IMR-90 (cell line): ENCODE measurements around the gene PEF1. TPM values are rescaled to one million over a fixed set of nuclear protein-coding genes. Genes with fewer than 3 reads are reported as not detected.

Experiments
- ATAC-seq: fragments of 200-7000 bp; cut with Tn5 transposase; 2 replicates; pipeline ENCODE4 v1.9.1; 2020; ENCODE audit warnings: low read depth, mild to moderate bottlenecking, moderate library complexity
- BruUV-seq: library from RNA; stranded (reverse); fragments of 400-500 nt; replicated peaks from 2 replicates; lab custom pipeline; 2021; lab: Mats Ljungman, UMichigan
- CTCF ChIA-PET: fragments of 300-600 bp; formaldehyde crosslinking; extraction: SDS; loops from one replicate; lab custom pipeline; 2021; ENCODE audit warnings: antibody characterized with exemption; lab: Yijun Ruan, JAX
- POLR2A ChIA-PET: fragments of 300-600 bp; sonication (Branson Sonifier 250); formaldehyde crosslinking; loops from one replicate; lab custom pipeline; 2022; ENCODE audit warnings: antibody characterized with exemption; ENCODE audit not compliant: unreplicated experiment; lab: Charles Lee
- DNase-seq: peaks from one replicate; pipeline ENCODE4 v3.0.0; 2013
- H2AFZ ChIP-seq: replicated peaks from 2 replicates; pipeline ENCODE3; 2013; ENCODE audit warnings: low read length, mild to moderate bottlenecking; ENCODE audit not compliant: poor library complexity
- H2AK5ac ChIP-seq: 2 replicates; pipeline ENCODE4 v1.6.1; 2013; ENCODE audit warnings: low read depth, low read length, inconsistent platforms
- H2AK9ac ChIP-seq: replicated peaks from 2 replicates; pipeline ENCODE3; 2013; ENCODE audit warnings: mild to moderate bottlenecking, low read depth, low read length, moderate library complexity; ENCODE audit not compliant: poor library complexity
- H2BK120ac ChIP-seq: 2 replicates; pipeline ENCODE4 v1.6.1; 2013; ENCODE audit warnings: low read depth, low read length, inconsistent platforms
- H2BK15ac ChIP-seq: 3 replicates; pipeline ENCODE4 v1.6.1; 2013; ENCODE audit warnings: low read depth, low read length, inconsistent platforms
- H2BK20ac ChIP-seq: 2 replicates; pipeline ENCODE4 v1.6.1; 2013; ENCODE audit warnings: low read depth, mild to moderate bottlenecking, inconsistent platforms, low read length, moderate library complexity
- H2BK5ac ChIP-seq: 2 replicates; pipeline ENCODE4 v1.6.1; 2013; ENCODE audit warnings: mild to moderate bottlenecking, low read depth, low read length, inconsistent platforms; ENCODE audit not compliant: poor library complexity, severe bottlenecking
- H3K14ac ChIP-seq: replicated peaks from 2 replicates; pipeline ENCODE4 v1.6.1; 2013; ENCODE audit warnings: low read depth, low read length, inconsistent platforms
- H3K18ac ChIP-seq: 2 replicates; pipeline ENCODE4 v1.6.1; 2013; ENCODE audit warnings: low read depth, low read length, control low read depth
- H3K23ac ChIP-seq: 2 replicates; pipeline ENCODE4 v1.6.1; 2013; ENCODE audit warnings: low read depth, low read length, inconsistent platforms
- H3K27ac ChIP-seq: 2 replicates; pipeline ENCODE4 v1.5.1; 2013; ENCODE audit warnings: mild to moderate bottlenecking, control low read depth, low read length; ENCODE audit not compliant: insufficient read depth
- H3K27me3 ChIP-seq: 2 replicates; pipeline ENCODE4 v1.6.1; 2013; ENCODE audit warnings: low read length; ENCODE audit not compliant: control insufficient read depth, insufficient read depth
- H3K36me3 ChIP-seq: 2 replicates; pipeline ENCODE4 v1.6.1; 2013; ENCODE audit warnings: low read length, mixed read lengths; ENCODE audit not compliant: control insufficient read depth, insufficient read depth
- H3K4ac ChIP-seq: 2 replicates; pipeline ENCODE4 v1.6.1; 2013; ENCODE audit warnings: low read depth, low read length, inconsistent platforms
- H3K4me1 ChIP-seq: 2 replicates; pipeline ENCODE4 v1.6.1; 2013; ENCODE audit warnings: low read length, mixed read lengths; ENCODE audit not compliant: control insufficient read depth, insufficient read depth
- H3K4me2 ChIP-seq: 2 replicates; pipeline ENCODE4 v1.6.1; 2013; ENCODE audit warnings: low read depth, mild to moderate bottlenecking, control low read depth, low read length, moderate library complexity
- H3K4me3 ChIP-seq: 2 replicates; pipeline ENCODE4 v1.5.1; 2013; ENCODE audit warnings: low read depth, mild to moderate bottlenecking, control low read depth, low read length, moderate library complexity; ENCODE audit not compliant: insufficient read depth
- H3K56ac ChIP-seq: 2 replicates; pipeline ENCODE4 v1.6.1; 2013; ENCODE audit warnings: low read length, inconsistent platforms; ENCODE audit not compliant: insufficient read depth; ENCODE audit errors: extremely low read depth
- H3K79me1 ChIP-seq, 2 experiments: 2 replicates each; pipeline ENCODE4 v1.6.1; 2013; ENCODE audit warnings: low read length in 2 of 2, inconsistent platforms in 1 of 2, low read depth in 1 of 2
- H3K9ac ChIP-seq: 2 replicates; pipeline ENCODE4 v1.6.1; 2013; ENCODE audit warnings: low read depth, low read length, control low read depth
- H3K9me1 ChIP-seq: 2 replicates; pipeline ENCODE4 v1.6.1; 2013; ENCODE audit warnings: low read length, inconsistent platforms; ENCODE audit not compliant: insufficient read depth
- H3K9me3 ChIP-seq: 2 replicates; pipeline ENCODE4 v1.6.1; 2013; ENCODE audit warnings: low read length; ENCODE audit not compliant: control insufficient read depth, insufficient read depth
- H4K20me1 ChIP-seq: 2 replicates; pipeline ENCODE4 v1.6.1; 2013; ENCODE audit warnings: low read length, inconsistent platforms; ENCODE audit not compliant: insufficient read depth
- H4K5ac ChIP-seq: 2 replicates; pipeline ENCODE4 v1.6.1; 2013; ENCODE audit warnings: mild to moderate bottlenecking, low read depth, low read length, control low read depth
- H4K8ac ChIP-seq, 2 experiments: 2 replicates each; pipeline ENCODE4 v1.6.1; 2013; ENCODE audit warnings: low read depth in 2 of 2, low read length in 2 of 2, control low read depth in 1 of 2, inconsistent platforms in 1 of 2
- H4K91ac ChIP-seq: 2 replicates; pipeline ENCODE4 v1.6.1; 2013; ENCODE audit warnings: low read depth, low read length, inconsistent platforms; ENCODE audit not compliant: insufficient read depth
- BHLHE40 ChIP-seq: fragments of 150-350 bp; IDR thresholded peaks from 2 replicates; pipeline ENCODE4 v1.6.1; 2016; ENCODE audit warnings: mild to moderate bottlenecking, low read depth, low read length
- CHD1 ChIP-seq: IDR thresholded peaks from 2 replicates; pipeline ENCODE4 v1.6.1; 2012; ENCODE audit warnings: low read depth, low read length, improper control_type of control experiment
- FOS ChIP-seq: fragments of 150-350 bp; IDR thresholded peaks from 2 replicates; pipeline ENCODE4 v1.6.1; 2016; ENCODE audit warnings: low read depth, low read length
- MAFK ChIP-seq: IDR thresholded peaks from 2 replicates; pipeline ENCODE4 v1.6.1; 2012; ENCODE audit warnings: low read depth, low read length, improper control_type of control experiment
- MAZ ChIP-seq: IDR thresholded peaks from 2 replicates; pipeline ENCODE4 v1.6.1; 2012; ENCODE audit warnings: low read depth, mild to moderate bottlenecking, low read length, improper control_type of control experiment, moderate library complexity, borderline replicate concordance
- MXI1 ChIP-seq: IDR thresholded peaks from 2 replicates; pipeline ENCODE4 v1.6.1; 2012; ENCODE audit warnings: low read depth, mild to moderate bottlenecking, low read length, moderate library complexity, borderline replicate concordance
- NFE2L2 ChIP-seq: fragments of 150-350 bp; IDR thresholded peaks from 2 replicates; pipeline ENCODE4 v1.6.1; 2016; ENCODE audit warnings: low read depth, mild to moderate bottlenecking, low read length
- POLR2A ChIP-seq: IDR thresholded peaks from 2 replicates; pipeline ENCODE4 v1.6.1; 2012; ENCODE audit warnings: mild to moderate bottlenecking, low read depth, low read length
- RCOR1 ChIP-seq: IDR thresholded peaks from 2 replicates; pipeline ENCODE4 v1.6.1; 2012; ENCODE audit warnings: mild to moderate bottlenecking, low read length, improper control_type of control experiment; ENCODE audit not compliant: insufficient replicate concordance
- RFX5 ChIP-seq: IDR thresholded peaks from 2 replicates; pipeline ENCODE4 v1.8.0; 2012; ENCODE audit warnings: low read depth, mild to moderate bottlenecking, low read length, moderate library complexity
- WGBS, 2 experiments: methylation state at CpG; one replicate each; pipeline versions ENCODE4 v1.1.5 to v1.1.7; 2013; ENCODE audit warnings: missing lambda C conversion rate in 2 of 2; ENCODE audit not compliant: insufficient read length in 1 of 2; ENCODE audit errors: extremely low coverage in 2 of 2; 5-methylcytosine and 5-hydroxymethylcytosine counted together
- dilution Hi-C: fragments of 300-500 bp; cut with HindIII; formaldehyde crosslinking; loops from one replicate; pipeline ENCODE4 v1.14.3; 2018; ENCODE audit warnings: low sequenced_read_pairs; ENCODE audit not compliant: unreplicated experiment
- in situ Hi-C: fragments of 300-500 bp; cut with MboI; formaldehyde crosslinking; loops from 3 replicates; pipeline ENCODE4 v1.14.3; 2019; ENCODE audit warnings: low sequenced_read_pairs, inconsistent platforms, mixed read lengths
- intact Hi-C: fragments of 100-400 bp; cut with micrococcal nuclease; formaldehyde crosslinking; loops from 2 replicates; pipeline ENCODE4 v1.10.0; 2022
- polyA plus RNA-seq, 3 experiments: library from polyadenylated mRNA; depleted of rRNA; stranded (reverse); fragments of >200 nt; gene quantifications; 2 replicates each; pipeline ENCODE4 v1.2.3, GENCODE V29; 2012; ENCODE audit warnings: low replicate concordance in 1 of 3
- total RNA-seq: library from RNA; depleted of rRNA; stranded (reverse); fragments of >200 nt; gene quantifications from 2 replicates; pipeline ENCODE4 v1.2.3, GENCODE V29; 2012
- TF ChIP-seq, protein P1 (sequence below): fragments of 150-350 bp; IDR thresholded peaks from 2 replicates; pipeline ENCODE4 v1.6.1; 2017; ENCODE audit warnings: mild to moderate bottlenecking, antibody characterized with exemption, low read length, low read depth
- TF ChIP-seq, protein P2 (sequence below): fragments of 150-350 bp; IDR thresholded peaks from 2 replicates; pipeline ENCODE4 v1.6.1; 2016; ENCODE audit warnings: low read depth, mild to moderate bottlenecking, low read length, moderate library complexity, borderline replicate concordance
- TF ChIP-seq, protein P3 (sequence below): conservative IDR thresholded peaks from 2 replicates; pipeline ENCODE4 v1.5.1; 2012; ENCODE audit warnings: mild to moderate bottlenecking, low read depth, low read length, improper control_type of control experiment

The PEF1 gene
- total and polyA plus RNA-seq, 2 of the 4 experiments (the other 2 are of a cell fraction), result 84.2 to 104 TPM

- TF ChIP-seq FOS, result no peak
- TF ChIP-seq MAFK, result no peak
- no peak for TF ChIP-seq RFX5
- no peak for TF ChIP-seq NFE2L2
- TF ChIP-seq POLR2A, result no peak
- no peak for TF ChIP-seq BHLHE40
- TF ChIP-seq, protein P1, sequence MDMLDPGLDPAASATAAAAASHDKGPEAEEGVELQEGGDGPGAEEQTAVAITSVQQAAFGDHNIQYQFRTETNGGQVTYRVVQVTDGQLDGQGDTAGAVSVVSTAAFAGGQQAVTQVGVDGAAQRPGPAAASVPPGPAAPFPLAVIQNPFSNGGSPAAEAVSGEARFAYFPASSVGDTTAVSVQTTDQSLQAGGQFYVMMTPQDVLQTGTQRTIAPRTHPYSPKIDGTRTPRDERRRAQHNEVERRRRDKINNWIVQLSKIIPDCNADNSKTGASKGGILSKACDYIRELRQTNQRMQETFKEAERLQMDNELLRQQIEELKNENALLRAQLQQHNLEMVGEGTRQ, result no peak
- TF ChIP-seq RCOR1, result no peak
- no peak for TF ChIP-seq MXI1
- TF ChIP-seq, protein P2, sequence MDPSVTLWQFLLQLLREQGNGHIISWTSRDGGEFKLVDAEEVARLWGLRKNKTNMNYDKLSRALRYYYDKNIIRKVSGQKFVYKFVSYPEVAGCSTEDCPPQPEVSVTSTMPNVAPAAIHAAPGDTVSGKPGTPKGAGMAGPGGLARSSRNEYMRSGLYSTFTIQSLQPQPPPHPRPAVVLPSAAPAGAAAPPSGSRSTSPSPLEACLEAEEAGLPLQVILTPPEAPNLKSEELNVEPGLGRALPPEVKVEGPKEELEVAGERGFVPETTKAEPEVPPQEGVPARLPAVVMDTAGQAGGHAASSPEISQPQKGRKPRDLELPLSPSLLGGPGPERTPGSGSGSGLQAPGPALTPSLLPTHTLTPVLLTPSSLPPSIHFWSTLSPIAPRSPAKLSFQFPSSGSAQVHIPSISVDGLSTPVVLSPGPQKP, result no peak
- no peak for TF ChIP-seq MAZ
- TF ChIP-seq, protein P3, sequence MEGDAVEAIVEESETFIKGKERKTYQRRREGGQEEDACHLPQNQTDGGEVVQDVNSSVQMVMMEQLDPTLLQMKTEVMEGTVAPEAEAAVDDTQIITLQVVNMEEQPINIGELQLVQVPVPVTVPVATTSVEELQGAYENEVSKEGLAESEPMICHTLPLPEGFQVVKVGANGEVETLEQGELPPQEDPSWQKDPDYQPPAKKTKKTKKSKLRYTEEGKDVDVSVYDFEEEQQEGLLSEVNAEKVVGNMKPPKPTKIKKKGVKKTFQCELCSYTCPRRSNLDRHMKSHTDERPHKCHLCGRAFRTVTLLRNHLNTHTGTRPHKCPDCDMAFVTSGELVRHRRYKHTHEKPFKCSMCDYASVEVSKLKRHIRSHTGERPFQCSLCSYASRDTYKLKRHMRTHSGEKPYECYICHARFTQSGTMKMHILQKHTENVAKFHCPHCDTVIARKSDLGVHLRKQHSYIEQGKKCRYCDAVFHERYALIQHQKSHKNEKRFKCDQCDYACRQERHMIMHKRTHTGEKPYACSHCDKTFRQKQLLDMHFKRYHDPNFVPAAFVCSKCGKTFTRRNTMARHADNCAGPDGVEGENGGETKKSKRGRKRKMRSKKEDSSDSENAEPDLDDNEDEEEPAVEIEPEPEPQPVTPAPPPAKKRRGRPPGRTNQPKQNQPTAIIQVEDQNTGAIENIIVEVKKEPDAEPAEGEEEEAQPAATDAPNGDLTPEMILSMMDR, result no peak
- no peak for TF ChIP-seq CHD1
Measured at GRCh38 chr1:31687601-31688000, 42.9 kb upstream of the PEF1 start.

More at GRCh38 chr1:31687601-31688000, 42.9 kb upstream of the PEF1 start:
- Histone ChIP-seq H3K9me3 (no peaks in the 10 kb centered on the region), H4K91ac (peak overlapping the region; percentile 24; the same call in 1 of the 2 replicates), H2BK15ac (peak overlapping the region; percentile 42; the same call in 1 of the 3 replicates), H2AK5ac (peak overlapping the region; percentile 20), H3K56ac (no peak overlapping the region), H3K4me3 (no peak overlapping the region), H3K27me3 (no peaks in the 10 kb centered on the region), H4K5ac (peak overlapping the region; percentile 28), H3K9ac (no peak overlapping the region), H2AFZ (no peak overlapping the region), H3K4ac (0 out of 2 replicates have a peak overlapping the region, but pooled peaks have one; percentile 15), H3K27ac (peak overlapping the region; percentile 57; the same call in 1 of the 2 replicates), H3K23ac (peak overlapping the region; percentile 41; the same call in 1 of the 2 replicates), H2BK20ac (peak overlapping the region; percentile 65; the same call in 1 of the 2 replicates), H3K14ac (no peak overlapping the region), H3K36me3 (peaks cover 72% of the 10 kb centered on the region), H3K4me1 (peaks cover 41% of the 10 kb centered on the region), H2BK120ac (peak overlapping the region; percentile 20), H4K20me1 (no peaks in the 10 kb centered on the region), H2AK9ac (peak overlapping the region; percentile 56), H2BK5ac (no peak overlapping the region), H3K4me2 (no peak overlapping the region), H4K8ac (no peak overlapping the region; a peak in 1 of 4 replicates), H3K79me1 (peaks cover 11 to 57% of the 10 kb centered on the region in 2 experiments; a peak in 3 of 4 replicates), H3K9me1 (peaks cover 25% of the 10 kb centered on the region), H3K18ac (peak overlapping the region; percentile 49; the same call in 1 of the 2 replicates)
- dilution Hi-C loops, result no loop called here
- WGBS, 2 experiments, result 74% methylated on average over 3 of the region's 8 CpGs; no CpG with 5 or more reads in 1 of the 2 experiments
- in situ Hi-C loops, result no loop called here
- CTCF ChIA-PET, result no interaction called here
- BruUV-seq, result TSS peak; percentile 75
- DNase-seq, result no peak
- POLR2A ChIA-PET, result no interaction called here
- ATAC-seq, result no peak
- intact Hi-C loops, result no loop called here
